ENCODE measurements around the gene NDUFA12. TPM values are rescaled to one million over a fixed set of nuclear protein-coding genes. Genes with fewer than 3 reads are reported as not detected.
"Not testable (repeated sequence)": the region's sequence is repeated elsewhere in the genome, so short reads cannot be mapped to it uniquely, and the experiment has no call there.

The NDUFA12 gene
- total RNA-seq = 228 TPM
- long read RNA-seq, transcript NDUFA12-201 (4 exons, 635 nt) = major isoform, 146 of 151 reads
- long read RNA-seq, partial matches to known transcripts = 0 of 151 reads
- long read RNA-seq, other reads (novel, unspliced or antisense) = 1 of 151 reads

DNA sequence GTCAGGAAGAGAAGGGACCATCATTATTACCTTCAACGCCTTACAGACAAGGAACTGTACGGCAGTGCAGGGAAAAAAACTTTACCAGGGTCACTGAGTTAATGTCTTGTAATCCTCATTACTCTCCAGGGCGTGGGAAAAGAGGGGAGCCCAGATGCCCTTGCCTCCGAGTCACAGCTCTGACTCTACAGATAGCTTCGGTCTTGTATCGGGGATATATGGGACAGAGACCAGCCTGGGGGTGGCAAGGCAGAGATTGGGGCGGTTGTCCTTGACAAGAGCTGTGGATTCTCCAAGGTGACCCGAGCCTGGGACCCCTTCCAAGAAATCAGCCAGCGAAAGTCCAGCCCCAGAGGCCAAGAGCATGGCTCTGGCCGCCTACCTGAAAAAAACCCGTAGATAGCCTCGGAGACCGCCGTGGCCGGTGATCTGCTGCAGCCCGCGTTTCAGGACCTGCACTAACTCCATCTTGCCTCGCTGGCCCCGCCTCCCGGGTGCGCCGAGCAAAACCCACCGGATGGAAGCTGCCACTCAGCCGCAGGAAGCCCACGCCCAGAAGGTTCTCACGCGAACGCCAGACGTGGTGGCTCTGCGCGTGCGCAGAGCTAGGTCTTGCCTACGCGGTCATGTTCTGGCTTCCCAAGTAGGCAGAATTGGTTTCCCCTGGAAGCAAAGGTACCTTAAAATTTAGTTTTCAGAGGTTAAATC is at the start of gene NDUFA12:
Gene NDUFA12 (minus strand): TSS at position 485 of the 708 bp plus-strand sequence. CDS start 17 bp downstream, at position 468.
- intact Hi-C loops (cut with DNase I) = loop anchor here (2.0 kb wide), 1 partner anchor 69 kb away; the partner anchor contains the start of gene NR2C1
- DNase-seq (ENCODE audit: low spot score) = peak; percentile 97

DNA sequence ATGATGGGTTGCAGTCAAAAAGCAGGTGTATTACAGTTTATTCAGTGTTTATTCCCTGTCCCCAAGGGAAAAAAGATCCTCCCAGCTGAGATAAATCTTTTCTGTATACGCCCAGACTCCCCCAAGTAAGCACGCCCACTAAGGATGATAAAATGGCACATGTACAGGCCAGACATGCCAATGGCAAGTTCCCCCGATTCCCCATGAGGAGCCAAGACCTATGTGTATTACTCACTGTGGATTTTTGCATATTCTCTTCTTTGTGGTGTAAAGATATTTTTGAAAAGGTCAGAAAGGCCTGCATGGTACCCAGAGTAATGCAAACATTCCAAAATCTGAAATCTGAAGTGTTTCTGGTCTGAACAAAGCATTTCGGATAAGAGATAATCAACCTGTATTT is 47.7 kb upstream of the NDUFA12 start:
- no peak for DNase-seq (ENCODE audit: low spot score)
- intact Hi-C loops (cut with DNase I) = no loop called here

DNA sequence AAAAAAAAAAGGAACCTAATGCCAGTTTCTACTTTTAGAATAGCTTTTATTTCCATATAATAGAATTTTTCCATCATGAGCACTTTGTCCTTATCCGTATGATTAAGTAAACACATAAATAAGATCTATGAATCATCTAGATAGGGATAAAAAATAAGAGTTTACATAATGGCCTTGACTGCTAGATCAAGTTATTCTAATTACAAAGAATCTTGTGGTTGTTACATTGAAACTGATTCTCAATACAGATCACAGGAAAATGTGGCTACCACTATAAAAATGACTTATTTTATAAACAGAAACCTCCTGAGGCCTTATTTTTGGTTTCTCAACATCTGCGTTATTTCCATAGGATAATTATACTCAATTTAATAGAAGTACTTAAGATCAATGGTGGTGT is 34.4 kb upstream of the NDUFA12 start:
- DNase-seq (ENCODE audit: low spot score) = no peak
- intact Hi-C loops (cut with DNase I) = no loop called here

DNA sequence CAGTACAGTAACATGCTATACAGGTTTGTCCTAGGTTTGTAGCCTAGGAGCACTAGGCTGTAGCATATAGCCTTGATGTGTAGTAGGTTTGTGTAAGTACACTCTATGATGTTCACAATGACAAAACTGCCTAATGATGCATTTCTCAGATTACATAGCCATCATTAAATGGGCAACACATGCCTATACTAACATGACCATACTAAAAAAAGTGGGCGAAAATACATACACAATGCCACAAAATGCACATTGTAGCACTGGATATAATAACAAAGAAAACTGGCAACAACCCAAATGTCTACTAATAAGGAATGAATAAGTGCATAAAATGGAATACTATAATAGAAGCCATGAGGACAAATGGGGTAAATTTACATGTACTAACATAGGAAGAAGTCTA is 31.3 kb upstream of the NDUFA12 start:
- no peak for DNase-seq (ENCODE audit: low spot score)
- intact Hi-C loops (cut with DNase I) = no loop called here

DNA sequence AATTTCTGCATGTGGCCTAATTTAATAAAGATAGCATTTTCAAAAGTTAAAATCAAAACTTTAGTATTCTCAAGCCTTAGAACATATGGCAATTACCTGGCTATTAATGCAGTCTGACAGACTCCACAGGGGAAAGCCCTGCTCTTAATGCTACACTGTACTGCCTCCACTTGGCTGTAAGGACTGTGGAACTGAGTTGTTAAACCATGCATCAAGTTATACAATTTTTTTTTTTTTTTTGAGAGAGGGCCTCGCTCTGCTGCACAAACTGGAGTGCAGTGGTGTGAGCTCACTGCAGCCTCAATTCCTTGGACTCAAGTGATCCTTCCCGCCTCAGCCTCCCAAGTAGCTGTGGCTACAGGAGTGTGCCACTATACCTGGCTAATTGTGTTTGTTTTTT is 19.0 kb upstream of the NDUFA12 start:
- no peak for DNase-seq (ENCODE audit: low spot score)
- intact Hi-C loops (cut with DNase I) = no loop called here

DNA sequence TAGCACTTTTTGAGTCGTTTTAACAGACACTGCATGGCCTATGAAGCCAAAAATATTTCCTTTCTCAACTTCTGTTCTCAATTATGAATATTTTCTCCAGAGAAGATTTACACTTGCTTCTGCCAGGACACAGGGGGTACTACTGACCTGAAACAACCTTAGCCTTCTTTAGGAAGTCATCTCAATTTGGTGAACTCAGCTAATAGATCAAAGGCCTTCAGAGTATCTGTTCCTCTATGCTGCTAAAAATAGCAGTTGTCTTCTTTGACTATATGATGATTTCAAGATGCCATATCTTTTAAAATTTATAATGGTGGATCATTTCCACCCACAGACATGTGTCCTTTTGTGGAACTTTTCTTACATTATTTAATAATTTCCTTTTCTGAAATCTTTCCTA is 14.0 kb upstream of the NDUFA12 start:
- no peak for DNase-seq (ENCODE audit: low spot score)
- intact Hi-C loops (cut with DNase I) = no loop called here

DNA sequence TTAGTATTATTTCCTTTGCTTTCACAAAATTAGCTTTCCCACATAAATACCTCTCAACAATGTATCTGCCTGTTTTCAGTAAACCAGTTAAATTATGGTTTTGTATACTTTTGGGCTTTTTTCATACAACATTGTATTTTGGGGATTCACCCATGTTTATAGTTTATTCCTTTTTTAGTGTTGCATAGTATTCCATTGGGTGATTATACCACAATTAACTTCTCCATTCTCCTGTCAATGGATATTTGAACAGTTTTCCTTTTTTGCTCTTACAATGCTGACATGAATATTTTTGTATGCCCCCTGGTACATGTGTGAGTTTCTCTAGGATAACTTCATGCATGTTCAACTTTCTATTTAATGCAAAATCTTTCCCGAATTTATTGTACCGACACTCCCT is 12.6 kb upstream of the NDUFA12 start:
- DNase-seq (ENCODE audit: low spot score) = no peak
- intact Hi-C loops (cut with DNase I) = no loop called here

DNA sequence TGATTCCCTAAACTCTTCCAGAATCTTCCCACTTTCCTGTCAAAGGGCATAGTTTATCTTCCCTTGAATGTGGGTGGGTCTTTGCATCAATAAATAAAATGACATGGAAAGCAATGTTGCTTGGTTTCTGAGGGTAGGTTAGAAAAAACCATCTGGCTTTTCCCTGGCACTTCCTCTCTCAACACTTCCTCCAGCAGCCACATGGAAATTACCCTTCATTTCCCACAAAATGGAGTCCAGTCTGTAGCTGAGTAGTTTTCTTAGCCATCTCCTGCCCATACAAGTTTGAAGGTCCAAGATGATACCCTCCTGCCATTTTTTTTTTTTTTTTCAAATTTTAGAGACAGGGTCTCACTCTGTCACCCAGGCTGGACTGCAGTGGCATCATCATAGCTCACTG is 11.1 kb upstream of the NDUFA12 start:
- intact Hi-C loops (cut with DNase I) = no loop called here
- DNase-seq (ENCODE audit: low spot score) = no peak

DNA sequence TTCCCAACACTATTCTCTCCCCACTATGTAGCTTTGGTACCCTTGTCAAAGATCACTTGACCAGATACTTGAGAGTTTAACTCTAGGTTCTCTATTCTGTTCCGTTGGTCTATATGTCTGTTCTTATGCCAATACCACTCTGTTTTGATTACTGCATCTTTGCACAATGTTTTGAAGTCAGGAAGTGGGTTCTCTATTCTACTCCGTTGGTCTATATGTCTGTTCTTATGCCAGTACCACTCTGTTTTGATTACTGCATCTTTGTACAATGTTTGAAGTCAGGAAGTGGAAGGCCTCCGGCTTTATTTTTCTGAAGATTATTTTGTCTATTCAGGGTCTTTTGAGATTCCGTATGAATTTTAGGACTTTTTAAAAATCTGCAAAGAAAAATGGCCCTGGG is 2.7 kb upstream of the NDUFA12 start:
- DNase-seq (ENCODE audit: low spot score) = no peak
- intact Hi-C loops (cut with DNase I) = no loop called here

DNA sequence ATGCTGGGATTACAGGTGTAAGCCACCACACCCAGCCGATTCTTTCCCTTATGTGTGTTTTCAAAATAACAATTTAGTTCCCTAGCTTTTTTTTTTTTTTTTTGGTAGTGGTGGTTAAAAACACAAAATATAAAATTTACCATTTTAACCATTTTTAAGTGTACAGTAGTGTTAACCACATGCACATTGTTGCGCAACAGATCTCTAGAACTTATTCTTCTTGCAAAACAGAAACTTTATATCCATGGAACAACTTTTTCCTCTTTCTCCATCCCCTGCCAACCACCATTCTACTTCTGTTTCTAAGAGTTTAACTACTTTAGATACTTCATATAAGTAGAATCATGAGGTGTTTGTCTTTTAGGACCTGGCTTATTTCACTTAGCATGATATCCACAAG is 1.1 kb upstream of the NDUFA12 start:
- no peak for DNase-seq (ENCODE audit: low spot score)
- intact Hi-C loops (cut with DNase I) = no loop called here

DNA sequence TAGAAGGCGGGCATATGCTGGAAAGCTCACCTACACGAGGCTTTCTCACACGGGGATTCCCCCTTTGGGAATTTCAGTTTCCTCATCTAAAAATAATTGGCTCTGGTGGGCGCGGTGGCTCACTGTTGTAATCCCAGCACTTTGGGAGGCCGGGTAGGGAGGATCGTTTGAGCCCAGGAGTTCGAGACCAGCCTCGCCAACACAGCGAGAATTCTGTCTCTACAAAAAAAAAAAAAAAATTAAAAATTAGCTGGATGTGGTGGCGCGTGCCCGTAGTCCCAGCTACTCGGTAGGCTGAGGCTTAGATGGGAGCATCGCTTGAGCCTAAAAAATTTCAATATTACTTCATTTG is 400 bp upstream of the NDUFA12 start:
- DNase-seq (ENCODE audit: low spot score) = no peak
- intact Hi-C loops (cut with DNase I) = loop anchor here (2.0 kb wide), 1 partner anchor 69 kb away; the partner anchor contains the start of gene NR2C1

DNA sequence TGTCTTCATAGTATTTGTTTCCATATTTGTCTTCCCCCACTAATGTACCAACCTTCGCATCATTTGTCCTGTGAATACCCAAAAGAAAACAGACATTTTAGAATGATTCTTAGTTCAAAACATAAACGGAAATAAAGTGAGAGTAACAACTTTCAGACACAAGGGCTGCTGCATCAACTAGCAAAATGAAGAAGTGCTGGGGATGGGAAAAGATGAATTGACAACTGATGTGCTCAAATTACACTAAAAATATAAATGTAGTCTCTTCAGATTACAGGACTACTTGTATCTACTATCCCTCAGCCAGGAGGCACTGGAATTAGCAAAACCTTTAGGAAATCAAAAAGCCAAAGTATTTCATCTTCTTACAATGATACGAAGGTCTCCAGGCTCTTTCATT is 743 bp downstream of the NDUFA12 start:
- intact Hi-C loops (cut with DNase I) = loop anchor here (2.0 kb wide), 1 partner anchor 70 kb away; the partner anchor contains the start of gene NR2C1

DNA sequence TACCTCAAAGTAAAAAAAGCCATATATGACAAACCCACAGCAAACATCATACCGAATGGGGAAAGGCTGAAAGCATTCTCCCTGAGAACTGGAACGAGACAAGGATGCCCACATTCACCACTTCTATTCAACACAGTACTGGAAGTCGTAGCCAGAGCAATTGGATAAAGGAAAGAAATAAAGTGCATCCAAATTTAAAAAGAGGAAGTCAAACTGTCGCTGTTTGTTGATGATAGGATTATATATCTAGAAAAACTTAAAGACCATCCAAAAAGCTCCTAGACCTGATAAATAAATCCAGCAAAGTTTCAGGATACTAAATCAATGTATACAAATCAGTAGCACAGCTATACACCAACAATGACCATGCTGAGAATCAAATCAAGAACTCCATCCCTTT is 5.2 kb downstream of the NDUFA12 start:
- intact Hi-C loops (cut with DNase I) = no loop called here
- no peak for DNase-seq (ENCODE audit: low spot score)

More for the DNA sequence above, 743 bp downstream of the NDUFA12 start:
- no peak for DNase-seq (ENCODE audit: low spot score)

DNA sequence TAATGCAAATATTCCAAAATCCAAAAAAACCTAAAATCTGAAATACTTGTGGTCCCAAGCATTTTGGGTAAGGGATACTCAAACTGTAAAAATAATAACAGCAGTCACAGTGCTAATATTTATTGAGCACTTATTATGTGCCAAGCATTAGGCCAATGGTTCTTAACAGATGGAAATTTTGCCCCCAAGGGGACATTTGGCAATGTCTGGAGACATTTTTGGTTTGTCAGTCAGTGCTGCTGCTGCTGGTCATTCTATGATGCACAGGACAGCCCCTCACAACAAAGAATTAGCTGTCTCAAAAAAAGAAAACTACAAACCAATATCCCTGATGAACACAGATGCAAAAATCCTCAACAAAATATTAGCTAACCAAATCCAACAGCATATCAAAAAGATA is 5.8 kb downstream of the NDUFA12 start:
- intact Hi-C loops (cut with DNase I) = no loop called here

DNA sequence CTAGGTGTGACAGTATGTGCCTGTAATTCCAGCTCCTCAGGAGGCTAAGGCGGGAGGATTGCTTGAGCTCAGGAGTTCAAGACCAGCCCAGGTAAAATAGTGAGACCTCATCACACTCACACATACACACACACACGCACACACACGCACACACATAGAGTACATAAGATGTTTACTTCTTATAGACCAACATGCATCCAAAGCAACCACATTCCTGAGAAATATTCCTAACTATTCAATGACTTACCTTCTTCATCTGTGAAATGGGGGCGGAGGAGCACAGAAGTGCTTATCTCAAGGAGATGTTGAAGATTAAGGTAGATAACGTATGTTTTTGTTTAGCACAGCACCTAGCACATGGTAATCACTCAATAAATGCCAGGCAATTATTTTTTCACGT is 6.4 kb downstream of the NDUFA12 start:
- DNase-seq (ENCODE audit: low spot score) = no peak
- intact Hi-C loops (cut with DNase I) = no loop called here

More for the DNA sequence above, 5.8 kb downstream of the NDUFA12 start:
- no peak for DNase-seq (ENCODE audit: low spot score)

DNA sequence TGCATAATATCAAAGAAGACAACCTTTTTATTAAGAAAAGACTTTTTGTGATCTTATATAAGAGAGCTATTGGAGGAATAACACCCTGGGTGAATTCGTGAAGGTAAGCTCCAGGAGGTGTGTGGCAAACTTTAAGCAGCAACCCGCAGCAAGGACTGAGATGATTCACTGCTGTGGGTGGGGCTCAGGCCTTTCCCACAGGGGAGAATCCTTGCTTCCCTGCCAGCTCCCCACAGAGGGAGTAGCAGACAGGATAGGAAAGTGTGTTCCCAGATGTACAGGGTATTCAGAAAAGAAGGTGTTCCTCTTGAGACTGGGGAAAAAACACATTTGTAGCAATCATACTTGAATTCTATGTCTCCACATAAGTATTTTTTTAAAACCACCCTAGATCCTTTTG is 9.2 kb downstream of the NDUFA12 start:
- DNase-seq (ENCODE audit: low spot score) = no peak

DNA sequence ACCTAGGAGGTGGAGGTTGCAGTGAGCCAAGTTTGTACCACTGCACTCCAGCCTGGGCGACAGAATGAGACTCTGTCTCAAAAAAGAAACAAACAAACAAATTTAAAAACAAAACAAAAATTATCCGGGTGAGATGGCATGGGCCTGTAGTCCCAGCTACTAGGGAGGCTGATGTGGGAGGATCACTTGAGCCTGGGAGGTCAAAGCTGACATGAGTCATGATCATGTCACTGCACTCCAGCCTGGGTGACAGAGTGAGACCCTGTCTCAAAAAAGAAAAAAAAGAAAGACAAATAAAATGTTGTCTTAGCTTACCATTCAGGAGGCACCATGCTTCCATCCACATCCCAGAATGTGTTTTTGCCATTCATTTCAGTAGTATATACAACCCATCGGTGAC is 9.6 kb downstream of the NDUFA12 start:
- DNase-seq (ENCODE audit: low spot score); intact Hi-C loops (cut with DNase I): not testable (repeated sequence)

More for the DNA sequence above, 9.2 kb downstream of the NDUFA12 start:
- intact Hi-C loops (cut with DNase I) = no loop called here

DNA sequence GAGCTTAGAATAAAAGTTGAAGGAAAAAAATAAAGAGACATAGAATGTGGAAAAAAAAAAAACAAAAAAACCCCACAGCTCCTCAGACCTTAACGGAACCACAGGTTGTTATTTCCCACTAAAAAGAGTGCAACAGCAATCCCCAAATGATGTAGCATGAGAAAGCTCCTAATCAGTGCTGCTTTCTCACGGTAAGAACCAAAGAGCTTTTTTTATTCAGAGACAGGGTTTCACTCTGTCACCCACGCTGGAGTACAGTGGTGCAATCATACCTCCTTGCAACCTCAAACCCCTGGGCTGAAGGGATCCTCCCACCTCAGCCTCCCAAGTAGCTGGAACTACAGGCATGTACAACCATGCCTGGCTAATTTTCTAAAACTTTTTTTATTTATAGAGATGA is 13.3 kb downstream of the NDUFA12 start:
- intact Hi-C loops (cut with DNase I) = no loop called here
- no peak for DNase-seq (ENCODE audit: low spot score)

DNA sequence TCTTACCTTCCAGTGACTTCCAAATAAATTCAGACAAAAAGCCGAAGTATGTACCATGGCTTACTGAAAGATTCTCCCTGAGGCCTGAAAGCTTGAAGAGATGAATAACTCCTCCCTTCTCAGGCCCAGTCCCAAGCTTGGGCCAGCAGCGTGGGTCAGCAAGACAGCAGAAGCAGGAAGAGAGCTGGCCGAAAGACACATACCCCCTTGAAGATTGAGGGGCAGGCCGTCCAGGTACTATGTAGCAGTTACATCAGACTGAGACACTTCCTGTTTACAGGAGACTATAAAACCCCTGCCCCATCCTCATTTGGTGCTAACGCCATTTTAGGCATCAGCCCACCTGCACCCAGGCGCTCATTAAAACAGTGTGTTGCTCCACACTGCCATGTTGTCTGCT is 15.0 kb downstream of the NDUFA12 start:
- no peak for DNase-seq (ENCODE audit: low spot score)
- intact Hi-C loops (cut with DNase I) = loop anchor here (10.0 kb wide), 1 partner anchor 444 kb away; no protein-coding TSS in a partner anchor

DNA sequence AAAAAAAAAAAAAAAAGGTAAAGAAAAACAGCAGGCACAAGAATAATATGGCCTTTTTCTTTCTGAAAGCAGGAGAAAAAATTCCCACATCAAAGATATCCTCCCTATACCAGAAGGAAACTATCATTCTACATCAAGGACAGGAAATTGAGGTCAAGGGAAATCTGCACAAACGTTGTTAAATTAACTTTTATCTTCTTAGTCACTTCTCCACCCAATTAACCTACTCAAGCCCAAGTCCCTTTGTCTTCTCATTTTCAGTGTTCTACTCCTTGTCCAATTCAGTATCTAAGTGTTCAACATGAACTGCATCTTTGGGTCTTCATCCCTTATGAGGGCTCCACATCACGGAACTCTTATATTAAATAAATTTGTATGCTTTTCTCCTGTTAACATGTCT is 15.7 kb downstream of the NDUFA12 start:
- no peak for DNase-seq (ENCODE audit: low spot score)
- intact Hi-C loops (cut with DNase I) = loop anchor here (10.0 kb wide), 1 partner anchor 443 kb away; no protein-coding TSS in a partner anchor

DNA sequence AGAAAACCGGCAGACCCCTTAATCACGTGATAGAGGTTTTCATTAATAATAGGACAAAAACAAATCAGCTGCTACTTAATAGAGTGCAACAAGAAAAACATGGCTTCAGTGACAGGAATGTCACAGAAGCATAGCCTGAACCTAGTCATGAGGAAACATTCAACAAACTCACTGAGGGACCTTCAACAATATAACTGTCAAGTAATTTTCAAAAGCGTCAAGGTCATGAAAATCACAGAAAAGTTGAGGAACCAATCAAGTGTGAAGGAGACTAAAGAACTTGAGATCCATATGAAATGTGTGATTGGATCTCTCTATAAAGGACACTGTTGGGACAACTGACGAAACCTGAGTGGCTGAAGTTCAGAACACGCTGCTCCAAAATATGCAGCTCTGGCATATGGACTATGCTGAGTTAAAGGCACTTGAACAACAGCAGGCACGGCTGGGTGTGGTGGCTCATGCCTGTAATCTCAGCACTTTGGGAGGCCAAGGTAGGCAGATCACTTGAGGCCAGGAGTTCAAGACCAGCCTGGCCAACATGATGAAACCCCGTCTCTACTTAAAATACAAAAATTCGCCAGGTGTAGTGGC is 16.3 kb downstream of the NDUFA12 start:
- no peak for DNase-seq (ENCODE audit: low spot score)

More for the DNA sequence above, 16.3 kb downstream of the NDUFA12 start:
- intact Hi-C loops (cut with DNase I) = loop anchor here (10.0 kb wide), 1 partner anchor 442 kb away; no protein-coding TSS in a partner anchor

Measured in cardiac septum (tissue), 1 donor.